Tibial artery (tissue), 4 donors: Measurements from ENCODE around the gene SYNCRIP.
"Not testable (repeated sequence)": the region's sequence is repeated elsewhere in the genome, so short reads cannot be mapped to it uniquely, and the experiment has no call there.

Experiments used
- DNase-seq, 2 donors: peaks; one replicate each; pipeline ENCODE4 v3.0.0-alpha.2; 2019
- H3K27ac ChIP-seq, 2 donors: fragments of 200-600 bp; sonication (generic) in 1 of 2; 1 replicate in 1 of 2; 2 replicates in 1 of 2; pipeline ENCODE4 v1.5.1; 2018 to 2019; ENCODE audit warnings: mild to moderate bottlenecking in 1 of 2
- H3K27me3 ChIP-seq, 2 donors: fragments of 200-600 bp; sonication (generic) in 1 of 2; one replicate each; pipeline versions ENCODE4 v1.5.1 to v1.6.0; 2016 to 2019
- H3K36me3 ChIP-seq, 3 donors: fragments of 200-600 bp; sonication (generic) in 2 of 3; one replicate each; pipeline ENCODE4 v1.5.1; 2016 to 2019; ENCODE audit warnings: mild to moderate bottlenecking in 2 of 3
- H3K4me1 ChIP-seq, 4 donors: fragments of 200-600 bp; sonication (generic) in 2 of 4; 1 replicate in 3 of 4; 2 replicates in 1 of 4; pipeline ENCODE4 v1.5.1; 2016 to 2019
- H3K4me3 ChIP-seq, 2 donors: fragments of 200-600 bp; sonication (generic) in 1 of 2; 1 replicate in 1 of 2; 2 replicates in 1 of 2; pipeline ENCODE4 v1.5.1; 2018 to 2019; ENCODE audit warnings: mild to moderate bottlenecking in 2 of 2
- H3K9me3 ChIP-seq, 3 donors: fragments of 200-600 bp; sonication (generic) in 1 of 3; one replicate each; pipeline ENCODE4 v1.5.1; 2016 to 2019
- intact Hi-C: fragments of 100-400 bp; cut with DNase I; formaldehyde crosslinking; loops from one replicate; pipeline ENCODE4 v1.15.0; 2023; ENCODE audit warnings: low total_unique reads
- TF ChIP-seq, protein P1 (sequence below), 2 experiments: fragments of 200-600 bp in 1 of 2; fragments of 450-650 bp in 1 of 2; IDR thresholded peaks; one replicate each; pipeline ENCODE4 v1.5.1; 2017 to 2019; ENCODE audit warnings: antibody characterized with exemption in 2 of 2, mild to moderate bottlenecking in 1 of 2, moderate library complexity in 1 of 2

The SYNCRIP gene

DNA sequence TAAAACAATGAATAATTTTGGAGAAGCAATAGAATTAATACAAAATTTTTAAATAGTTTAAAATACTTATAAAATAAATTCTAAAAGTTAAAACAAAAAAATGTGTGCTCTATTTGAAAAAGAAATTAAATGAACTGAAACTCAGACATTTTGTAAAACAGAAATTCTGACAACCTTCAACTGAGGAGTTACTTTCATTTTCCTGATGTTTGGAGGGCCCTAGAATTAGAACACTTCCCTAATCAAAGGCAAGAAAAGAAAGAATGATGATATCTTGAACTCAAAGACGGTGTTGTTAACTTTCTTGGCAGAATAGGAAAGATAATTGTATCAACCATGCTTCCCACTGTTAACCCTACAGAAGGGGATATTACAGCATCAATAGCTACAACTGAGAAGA, 77.0 kb downstream of the SYNCRIP start:
- Histone ChIP-seq H3K27me3 (no peaks in the 10 kb centered on the region), H3K9me3 (no peaks in the 10 kb centered on the region), H3K27ac (no peak overlapping the region), H3K4me3 (no peak overlapping the region), H3K36me3 (peaks cover 16 to 35% (median 21%) of the 10 kb centered on the region in 3 donors), H3K4me1 (no peaks in the 10 kb centered on the region)
- TF ChIP-seq, protein P1, sequence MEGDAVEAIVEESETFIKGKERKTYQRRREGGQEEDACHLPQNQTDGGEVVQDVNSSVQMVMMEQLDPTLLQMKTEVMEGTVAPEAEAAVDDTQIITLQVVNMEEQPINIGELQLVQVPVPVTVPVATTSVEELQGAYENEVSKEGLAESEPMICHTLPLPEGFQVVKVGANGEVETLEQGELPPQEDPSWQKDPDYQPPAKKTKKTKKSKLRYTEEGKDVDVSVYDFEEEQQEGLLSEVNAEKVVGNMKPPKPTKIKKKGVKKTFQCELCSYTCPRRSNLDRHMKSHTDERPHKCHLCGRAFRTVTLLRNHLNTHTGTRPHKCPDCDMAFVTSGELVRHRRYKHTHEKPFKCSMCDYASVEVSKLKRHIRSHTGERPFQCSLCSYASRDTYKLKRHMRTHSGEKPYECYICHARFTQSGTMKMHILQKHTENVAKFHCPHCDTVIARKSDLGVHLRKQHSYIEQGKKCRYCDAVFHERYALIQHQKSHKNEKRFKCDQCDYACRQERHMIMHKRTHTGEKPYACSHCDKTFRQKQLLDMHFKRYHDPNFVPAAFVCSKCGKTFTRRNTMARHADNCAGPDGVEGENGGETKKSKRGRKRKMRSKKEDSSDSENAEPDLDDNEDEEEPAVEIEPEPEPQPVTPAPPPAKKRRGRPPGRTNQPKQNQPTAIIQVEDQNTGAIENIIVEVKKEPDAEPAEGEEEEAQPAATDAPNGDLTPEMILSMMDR (IDR thresholded peaks at IDR 0.05): no peak
- no peak for DNase-seq
- intact Hi-C loops: no loop called here

DNA sequence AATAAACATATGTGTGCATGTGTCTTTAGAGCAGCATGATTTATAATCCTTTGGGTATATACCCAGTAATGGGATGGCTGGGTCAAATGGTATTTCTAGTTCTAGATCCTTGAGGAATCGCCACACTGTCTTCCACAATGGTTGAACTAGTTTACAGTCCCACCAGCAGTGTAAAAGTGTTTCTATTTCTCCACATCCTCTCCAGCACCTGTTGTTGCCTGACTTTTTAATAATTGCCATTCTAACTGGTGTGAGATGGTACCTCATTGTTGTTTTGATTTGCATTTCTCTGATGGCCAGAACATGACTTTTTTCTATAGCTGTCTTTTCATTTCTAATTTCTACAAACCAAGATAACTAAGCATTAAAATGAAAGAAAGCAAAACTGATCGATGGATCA, 78.5 kb downstream of the SYNCRIP start:
- peaks cover 17 to 43% (median 32%) of the 10 kb centered on the region in 3 donors for H3K36me3 ChIP-seq
- intact Hi-C loops, H3K4me3 ChIP-seq, H3K27ac ChIP-seq, H3K27me3 ChIP-seq, DNase-seq, H3K9me3 ChIP-seq, H3K4me1 ChIP-seq: not testable (repeated sequence)
